ENCODE results near the gene AHCTF1.
"Not testable (repeated sequence)": the region's sequence is repeated elsewhere in the genome, so short reads cannot be mapped to it uniquely, and the experiment has no call there.

Gene AHCTF1

DNA sequence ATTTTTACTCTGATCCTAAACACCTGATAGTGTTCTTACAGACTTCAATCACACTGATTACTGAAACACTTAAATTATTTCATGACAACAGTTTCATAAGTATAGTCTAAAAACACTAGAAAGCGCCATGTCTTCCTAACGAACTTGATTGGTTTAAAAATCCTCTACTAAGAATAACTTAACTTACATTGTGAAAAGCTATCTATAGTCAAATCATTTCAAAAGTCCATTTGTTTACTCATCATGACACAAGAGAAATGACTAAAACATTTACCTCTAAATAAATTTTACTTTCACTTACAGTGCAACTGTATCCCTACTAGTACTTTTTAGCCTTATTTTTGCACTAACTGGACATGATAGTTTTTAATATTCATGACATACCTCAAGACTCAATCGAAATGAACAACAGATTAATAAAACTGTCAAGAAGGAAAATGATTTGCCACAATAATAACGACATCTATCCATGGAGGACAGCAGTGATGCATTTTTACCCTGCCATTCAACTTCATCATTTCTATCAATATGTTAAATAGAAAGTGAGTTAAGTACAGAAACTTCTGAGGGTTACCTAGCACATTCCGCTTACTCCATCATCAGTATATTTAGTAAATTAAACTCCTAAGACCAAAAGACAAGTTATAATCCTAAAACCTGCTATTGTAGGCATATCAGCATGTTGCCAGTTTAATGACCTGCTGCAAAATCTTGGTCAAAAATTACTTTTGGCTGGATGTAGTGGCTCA is 38.4 kb downstream of the AHCTF1 start:
- peak overlapping the region in 1 of 2 experiments; percentile 32 for H3K27ac ChIP-seq (ENCODE audit: insufficient read depth in 1 of 2, low read depth in 1 of 2, low read length in 2 of 2, poor library complexity in 1 of 2, severe bottlenecking in 2 of 2)
- H3K9me3 ChIP-seq (ENCODE audit: control extremely low read depth in 1 of 5, control insufficient read depth in 4 of 5, insufficient read depth in 2 of 5, low read depth in 1 of 5, low read length in 4 of 5): no peaks in the 10 kb centered on the region
- no peak overlapping the region for H3K4me3 ChIP-seq (ENCODE audit: control insufficient read depth in 1 of 7, extremely low read depth in 1 of 7, insufficient read depth in 4 of 7, low read depth in 2 of 7, low read length in 6 of 7)
- H3K4me1 ChIP-seq (ENCODE audit: control extremely low read depth in 1 of 4, control insufficient read depth in 4 of 4, insufficient read depth in 4 of 4, low read length in 3 of 4): no peaks in the 10 kb centered on the region
- no peaks in the 10 kb centered on the region for H3K27me3 ChIP-seq (replicated peaks in 2 of 5; ENCODE audit: control insufficient read depth in 4 of 5, insufficient read depth in 5 of 5, low read length in 4 of 5)
- 97% methylated on average over 4 of the region's 5 CpGs for WGBS (ENCODE audit: insufficient coverage)
- ChIA-PET POLR2A (no interaction called here), CTCF (interaction anchor here (1.3 to 2.1 kb wide), 2 partner anchors 22 to 78 kb away, joined by 3 to 4 read pairs; no protein-coding TSS in a partner anchor)
- H3K36me3 ChIP-seq (ENCODE audit: control insufficient read depth in 4 of 4, insufficient read depth in 4 of 4, low read length in 3 of 4): peaks cover 34 to 73% (median 59%) of the 10 kb centered on the region in 4 experiments
- no peak for DNase-seq

DNA sequence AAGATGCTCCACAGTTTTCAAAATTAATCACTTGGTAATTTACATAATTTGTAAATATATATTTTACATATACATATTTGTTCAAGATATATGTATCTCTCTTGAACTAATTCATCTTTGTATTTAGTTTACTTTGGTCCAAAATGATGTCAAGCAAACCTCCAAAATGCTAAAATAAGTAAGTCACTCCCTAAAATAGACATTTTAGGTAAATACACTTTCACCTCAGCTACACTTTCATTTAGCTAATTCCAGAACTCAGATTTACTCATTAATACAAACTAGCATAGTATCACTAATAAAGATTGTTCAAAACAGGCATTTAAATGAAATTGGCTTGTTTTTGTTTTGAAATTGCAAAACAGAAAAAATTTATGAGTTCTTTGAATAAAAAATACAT is 40.6 kb downstream of the AHCTF1 start:
- H3K27me3 ChIP-seq (replicated peaks in 2 of 5; ENCODE audit: control insufficient read depth in 4 of 5, insufficient read depth in 5 of 5, low read length in 4 of 5): no peaks in the 10 kb centered on the region
- peaks cover 28 to 69% (median 51%) of the 10 kb centered on the region in 4 experiments for H3K36me3 ChIP-seq (ENCODE audit: control insufficient read depth in 4 of 4, insufficient read depth in 4 of 4, low read length in 3 of 4)
- CTCF ChIA-PET: interaction anchor here (1.0 kb wide), 2 partner anchors 14 to 16 kb away, joined by 3 read pairs; no protein-coding TSS in a partner anchor
- no peaks in the 10 kb centered on the region for H3K4me1 ChIP-seq (ENCODE audit: control extremely low read depth in 1 of 4, control insufficient read depth in 4 of 4, insufficient read depth in 4 of 4, low read length in 3 of 4)
- POLR2A ChIA-PET: no interaction called here
- no peak overlapping the region for H3K27ac ChIP-seq (ENCODE audit: insufficient read depth in 1 of 2, low read depth in 1 of 2, low read length in 2 of 2, poor library complexity in 1 of 2, severe bottlenecking in 2 of 2)
- no peaks in the 10 kb centered on the region for H3K9me3 ChIP-seq (ENCODE audit: control extremely low read depth in 1 of 5, control insufficient read depth in 4 of 5, insufficient read depth in 2 of 5, low read depth in 1 of 5, low read length in 4 of 5)
- DNase-seq: no peak
- H3K4me3 ChIP-seq (ENCODE audit: control insufficient read depth in 1 of 7, extremely low read depth in 1 of 7, insufficient read depth in 4 of 7, low read depth in 2 of 7, low read length in 6 of 7): no peak overlapping the region

DNA sequence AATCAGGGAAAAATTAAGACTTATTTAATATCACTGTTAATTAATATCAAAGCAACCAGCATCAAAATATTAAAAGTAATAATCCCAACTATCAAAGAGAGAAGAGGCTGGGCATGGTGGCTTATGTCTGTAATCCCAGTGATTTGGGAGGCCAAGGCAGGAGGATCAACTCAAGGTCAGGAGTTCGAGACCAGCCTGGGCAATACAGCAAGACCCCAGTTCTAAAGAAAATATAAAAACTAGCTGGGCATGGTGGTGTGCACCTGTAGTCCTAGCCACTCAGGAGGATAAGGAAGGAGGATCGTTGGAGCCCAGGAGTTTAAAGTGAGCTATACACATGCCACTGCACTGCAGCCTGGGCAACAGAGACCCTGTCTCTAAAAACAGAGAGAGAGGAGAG is 43.2 kb downstream of the AHCTF1 start:
- Histone ChIP-seq H3K27ac (ENCODE audit: insufficient read depth in 1 of 2, low read depth in 1 of 2, low read length in 2 of 2, poor library complexity in 1 of 2, severe bottlenecking in 2 of 2) (no peak overlapping the region), H3K27me3 (replicated peaks in 2 of 5; ENCODE audit: control insufficient read depth in 4 of 5, insufficient read depth in 5 of 5, low read length in 4 of 5) (no peaks in the 10 kb centered on the region), H3K4me1 (ENCODE audit: control extremely low read depth in 1 of 4, control insufficient read depth in 4 of 4, insufficient read depth in 4 of 4, low read length in 3 of 4) (no peaks in the 10 kb centered on the region), H3K4me3 (ENCODE audit: control insufficient read depth in 1 of 7, extremely low read depth in 1 of 7, insufficient read depth in 4 of 7, low read depth in 2 of 7, low read length in 6 of 7) (no peak overlapping the region), H3K9me3 (ENCODE audit: control extremely low read depth in 1 of 5, control insufficient read depth in 4 of 5, insufficient read depth in 2 of 5, low read depth in 1 of 5, low read length in 4 of 5) (no peaks in the 10 kb centered on the region), H3K36me3 (ENCODE audit: control insufficient read depth in 4 of 4, insufficient read depth in 4 of 4, low read length in 3 of 4) (peaks cover 22 to 70% (median 41%) of the 10 kb centered on the region in 4 experiments)
- POLR2A ChIA-PET: no interaction called here
- CTCF ChIA-PET: interaction anchor here (1.7 kb wide), 1 partner anchor 80 kb away, joined by 4 read pairs; no protein-coding TSS in a partner anchor
- WGBS (ENCODE audit: insufficient coverage): 100% methylated on average over 1 of the region's 2 CpGs
- DNase-seq: no peak

DNA sequence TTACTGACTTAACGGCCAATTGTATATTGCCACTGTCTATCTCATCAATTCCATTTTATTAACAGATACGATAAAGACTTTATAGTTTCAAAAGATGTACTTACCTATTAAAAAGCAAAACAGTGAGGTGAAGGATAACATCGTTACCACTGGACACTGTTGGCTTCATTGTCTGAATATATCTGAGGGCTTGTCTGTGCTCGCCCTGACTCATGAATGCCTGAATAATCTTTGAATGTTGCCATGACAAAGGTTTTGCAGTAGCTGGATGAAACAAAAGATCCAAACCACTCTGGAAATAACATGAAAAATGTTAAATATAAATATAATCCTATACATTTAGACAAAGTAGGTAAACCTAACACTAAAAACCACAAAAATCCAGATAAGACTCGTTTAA is 46.4 kb downstream of the AHCTF1 start:
- H3K27ac ChIP-seq (ENCODE audit: insufficient read depth in 1 of 2, low read depth in 1 of 2, low read length in 2 of 2, poor library complexity in 1 of 2, severe bottlenecking in 2 of 2); H3K4me1 ChIP-seq (ENCODE audit: control extremely low read depth in 1 of 4, control insufficient read depth in 4 of 4, insufficient read depth in 4 of 4, low read length in 3 of 4); CTCF ChIA-PET; H3K4me3 ChIP-seq (ENCODE audit: control insufficient read depth in 1 of 7, extremely low read depth in 1 of 7, insufficient read depth in 4 of 7, low read depth in 2 of 7, low read length in 6 of 7); H3K27me3 ChIP-seq (replicated peaks in 2 of 5; ENCODE audit: control insufficient read depth in 4 of 5, insufficient read depth in 5 of 5, low read length in 4 of 5); POLR2A ChIA-PET; H3K9me3 ChIP-seq (ENCODE audit: control extremely low read depth in 1 of 5, control insufficient read depth in 4 of 5, insufficient read depth in 2 of 5, low read depth in 1 of 5, low read length in 4 of 5); DNase-seq: not testable (repeated sequence)
- peaks cover 17 to 71% (median 36%) of the 10 kb centered on the region in 4 experiments for H3K36me3 ChIP-seq (ENCODE audit: control insufficient read depth in 4 of 4, insufficient read depth in 4 of 4, low read length in 3 of 4)
- 100% methylated on average over 2 of the region's 5 CpGs for WGBS (ENCODE audit: insufficient coverage)

DNA sequence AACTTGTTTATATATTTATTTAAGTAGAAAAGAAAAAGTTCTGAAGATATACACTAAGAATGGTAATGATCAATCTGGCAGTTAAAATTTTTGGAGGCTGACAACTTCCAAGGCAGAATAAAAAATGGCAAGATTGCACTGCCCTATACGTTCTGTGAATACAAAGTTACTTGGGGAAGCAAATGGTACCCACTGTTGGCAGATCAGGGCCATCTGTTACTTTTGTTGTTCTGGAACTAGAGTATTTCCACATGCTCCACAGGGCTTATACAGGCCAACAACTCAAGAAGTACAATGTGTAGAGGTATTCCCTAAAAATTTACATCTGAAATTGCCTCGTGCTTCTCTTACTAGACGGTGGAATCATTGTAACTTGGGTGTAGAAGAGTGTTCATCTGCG is 53.2 kb downstream of the AHCTF1 start:
- Histone ChIP-seq H3K27ac (ENCODE audit: insufficient read depth in 1 of 2, low read depth in 1 of 2, low read length in 2 of 2, poor library complexity in 1 of 2, severe bottlenecking in 2 of 2) (no peak overlapping the region), H3K4me1 (ENCODE audit: control extremely low read depth in 1 of 4, control insufficient read depth in 4 of 4, insufficient read depth in 4 of 4, low read length in 3 of 4) (no peaks in the 10 kb centered on the region), H3K27me3 (replicated peaks in 2 of 5; ENCODE audit: control insufficient read depth in 4 of 5, insufficient read depth in 5 of 5, low read length in 4 of 5) (no peaks in the 10 kb centered on the region), H3K9me3 (ENCODE audit: control extremely low read depth in 1 of 5, control insufficient read depth in 4 of 5, insufficient read depth in 2 of 5, low read depth in 1 of 5, low read length in 4 of 5) (no peaks in the 10 kb centered on the region), H3K36me3 (ENCODE audit: control insufficient read depth in 4 of 4, insufficient read depth in 4 of 4, low read length in 3 of 4) (peaks cover 15 to 67% (median 33%) of the 10 kb centered on the region in 4 experiments), H3K4me3 (ENCODE audit: control insufficient read depth in 1 of 7, extremely low read depth in 1 of 7, insufficient read depth in 4 of 7, low read depth in 2 of 7, low read length in 6 of 7) (no peak overlapping the region)
- DNase-seq: no peak
- 100% methylated on average over 1 of the region's 4 CpGs for WGBS (ENCODE audit: insufficient coverage)
- POLR2A ChIA-PET: interaction anchor here (0.6 kb wide), 1 partner anchor 57 kb away, joined by 4 read pairs; no protein-coding TSS in a partner anchor
- CTCF ChIA-PET: interaction anchor here (1.5 to 1.8 kb wide), 2 partner anchors 20 kb away, joined by 3 to 4 read pairs; no protein-coding TSS in a partner anchor

DNA sequence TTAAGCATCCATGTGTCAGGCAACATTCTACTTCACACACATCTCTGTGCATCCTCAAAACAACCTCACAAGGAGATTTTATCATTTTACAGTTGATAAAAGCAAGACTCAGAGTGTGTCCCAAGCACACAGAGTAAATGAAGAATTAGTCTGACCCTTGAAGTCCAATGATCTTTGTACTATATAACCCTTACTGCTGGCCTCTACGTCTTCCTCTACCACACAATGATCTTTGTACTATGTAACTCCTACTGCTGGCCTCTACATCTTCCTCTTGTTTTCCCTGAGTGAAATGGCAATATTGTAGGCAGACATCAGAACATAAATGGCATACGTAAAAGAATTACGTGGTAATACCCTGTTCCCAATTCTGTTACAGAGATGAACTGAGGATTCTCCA is 55.3 kb downstream of the AHCTF1 start:
- 100% methylated on average over 2 of the region's 3 CpGs for whole genome bisulfite sequencing (ENCODE audit: insufficient coverage)
- no peaks in the 10 kb centered on the region for H3K27me3 ChIP-seq (replicated peaks in 2 of 5; ENCODE audit: control insufficient read depth in 4 of 5, insufficient read depth in 5 of 5, low read length in 4 of 5)
- peaks cover 22 to 76% (median 43%) of the 10 kb centered on the region in 4 experiments for H3K36me3 ChIP-seq (ENCODE audit: control insufficient read depth in 4 of 4, insufficient read depth in 4 of 4, low read length in 3 of 4)
- no peaks in the 10 kb centered on the region for H3K4me1 ChIP-seq (ENCODE audit: control extremely low read depth in 1 of 4, control insufficient read depth in 4 of 4, insufficient read depth in 4 of 4, low read length in 3 of 4)
- no peak for DNase-seq
- ChIA-PET CTCF (interaction anchor here (1.0 kb wide), 1 partner anchor 18 kb away, joined by 3 read pairs; no protein-coding TSS in a partner anchor), POLR2A (no interaction called here)
- H3K9me3 ChIP-seq (ENCODE audit: control extremely low read depth in 1 of 5, control insufficient read depth in 4 of 5, insufficient read depth in 2 of 5, low read depth in 1 of 5, low read length in 4 of 5): peaks cover 0 to 2% (median 0%) of the 10 kb centered on the region in 5 experiments
- H3K4me3 ChIP-seq (ENCODE audit: control insufficient read depth in 1 of 7, extremely low read depth in 1 of 7, insufficient read depth in 4 of 7, low read depth in 2 of 7, low read length in 6 of 7): no peak overlapping the region
- no peak overlapping the region for H3K27ac ChIP-seq (ENCODE audit: insufficient read depth in 1 of 2, low read depth in 1 of 2, low read length in 2 of 2, poor library complexity in 1 of 2, severe bottlenecking in 2 of 2)
